ENCODE results near the gene AIMP1. TPM values are rescaled to one million over a fixed set of nuclear protein-coding genes. Genes with fewer than 3 reads are reported as not detected.

AIMP1 gene
- 29.6 and 30.1 TPM in 2 replicates for total RNA-seq (2014; rRNA removed; shearing (Covaris generic))
- 30.6 and 30.9 TPM in 2 replicates for polyA plus RNA-seq (2015; cell fraction: cytosol; rRNA removed)
- 34.4 and 41.1 TPM in 2 replicates for polyA plus RNA-seq (2015; cell fraction: nucleus; rRNA removed)

DNA sequence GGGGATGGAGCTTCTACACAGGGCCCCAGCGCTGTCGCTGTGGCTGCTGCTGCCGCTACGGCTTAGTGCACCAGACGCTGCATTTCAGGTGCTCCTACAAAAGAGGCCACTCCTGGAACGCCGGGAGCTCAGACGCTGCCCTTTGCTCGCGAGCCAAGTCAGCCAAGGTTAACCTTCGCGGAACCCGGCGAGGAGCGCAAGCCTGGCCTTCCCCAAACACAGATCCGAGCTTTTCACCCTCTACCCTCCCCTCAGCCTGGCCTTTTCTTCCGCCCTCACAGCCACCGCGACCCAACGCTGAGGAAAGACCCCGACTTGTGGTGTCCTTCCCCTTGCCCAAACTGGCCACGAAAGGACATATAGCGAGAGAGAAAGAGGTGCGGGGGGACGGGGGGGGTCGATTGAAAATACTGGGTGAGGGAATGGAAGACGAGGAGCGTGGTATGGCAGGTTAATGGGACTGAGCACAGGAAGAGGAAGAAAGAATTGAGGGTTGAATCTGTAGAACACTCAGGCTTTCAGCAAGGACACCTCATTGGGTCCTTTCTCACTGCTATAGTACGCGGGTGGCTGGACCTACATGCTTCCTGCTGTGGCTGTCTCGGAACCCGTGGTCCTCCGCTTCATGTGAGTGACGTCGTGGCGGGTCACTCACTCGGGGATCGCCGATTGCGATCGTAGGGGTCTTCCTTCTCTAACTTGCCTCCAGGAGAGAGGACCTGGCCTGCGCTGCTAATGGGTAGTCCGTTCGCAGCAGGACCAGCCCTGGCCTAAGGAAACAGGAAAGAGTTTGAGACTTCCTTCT is at the start of gene AIMP1, which contains the start of gene TBCK:
AIMP1 (plus strand) TSS at position 583 of the 805 bp plus-strand sequence. CDS start 8,460 bp downstream, outside the sequence.
TBCK (minus strand) TSS at position 242 of the 805 bp plus-strand sequence. CDS start 7,249 bp downstream, outside the sequence.
- DNase-seq (ENCODE audit: low read depth) = peak; percentile 84

DNA sequence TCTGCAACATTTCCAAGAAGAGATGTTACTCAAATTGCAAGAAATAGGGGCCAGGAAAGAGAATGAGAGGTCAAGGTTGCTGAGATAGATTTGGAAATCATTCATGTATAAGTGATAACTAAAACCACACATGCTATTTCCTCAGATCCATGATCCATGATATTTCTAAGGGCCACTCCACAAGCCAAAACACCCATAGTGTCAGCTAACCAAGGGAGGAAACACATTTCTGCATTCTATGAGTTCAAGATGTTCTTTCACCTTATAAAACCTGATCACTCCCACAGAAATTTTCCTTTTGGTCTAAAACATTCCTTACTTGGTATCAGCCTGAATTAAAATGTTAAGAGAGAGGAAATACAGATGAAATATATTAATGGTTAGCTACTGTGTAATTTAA is 47.6 kb upstream of the AIMP1 start:
- no peak for DNase-seq (ENCODE audit: low read depth)

DNA sequence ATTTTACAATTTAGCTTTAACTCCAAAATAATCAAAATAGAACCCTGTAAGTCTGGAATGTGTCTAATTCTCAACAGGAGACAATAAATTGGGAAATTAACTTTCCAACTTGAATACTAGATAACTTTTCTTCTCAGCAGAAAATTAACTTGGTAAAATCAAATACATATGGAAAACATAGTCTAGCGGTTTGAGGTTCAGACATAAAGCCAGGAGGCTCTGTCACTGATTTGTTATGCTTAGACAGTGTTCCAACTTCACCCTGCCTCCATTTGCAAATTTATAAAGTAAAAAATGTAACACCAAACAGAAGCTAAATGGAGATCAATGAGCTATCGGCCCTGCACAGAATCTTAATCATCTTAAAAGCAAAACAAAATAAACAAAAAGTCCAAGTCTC is 46.6 kb upstream of the AIMP1 start:
- DNase-seq (ENCODE audit: low read depth) = no peak

DNA sequence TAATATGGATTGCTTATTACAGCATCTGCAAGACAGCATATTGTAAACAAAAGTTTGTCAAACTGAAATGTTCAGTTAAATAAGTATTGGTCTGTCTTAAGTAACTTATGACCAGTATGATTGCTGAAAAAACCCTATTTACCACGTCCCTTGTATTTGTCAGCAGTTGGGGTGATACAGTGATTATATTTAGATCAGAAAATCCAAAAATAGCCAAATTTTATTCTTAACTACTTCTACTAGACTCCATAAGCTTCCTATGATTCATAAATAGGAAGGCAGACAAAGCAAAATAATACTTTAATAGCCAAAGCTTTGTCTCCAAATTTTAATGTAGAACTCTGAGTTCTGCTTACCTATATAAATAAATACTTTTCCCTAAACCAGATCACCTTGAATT is 45.6 kb upstream of the AIMP1 start:
- no peak for DNase-seq (ENCODE audit: low read depth)

DNA sequence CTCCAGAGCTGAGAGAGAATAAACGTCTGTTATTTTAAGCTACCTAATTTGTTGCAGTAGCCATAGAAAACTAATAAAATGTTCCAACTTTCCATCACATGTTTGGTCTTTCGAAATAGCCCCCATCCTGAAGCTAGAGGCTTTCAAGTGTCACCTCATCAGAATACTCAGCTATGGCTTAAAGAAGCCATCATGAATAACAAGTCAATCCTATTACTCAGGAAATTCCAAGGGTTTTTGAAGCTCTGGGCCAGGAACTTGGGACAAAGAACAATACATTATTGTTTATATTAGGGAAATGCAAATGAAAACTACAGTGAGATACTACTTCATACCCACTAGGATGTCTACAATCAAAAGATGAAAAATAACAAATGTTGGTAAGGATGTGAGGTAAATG is 42.5 kb upstream of the AIMP1 start:
- peak; percentile 70 for DNase-seq (ENCODE audit: low read depth)

DNA sequence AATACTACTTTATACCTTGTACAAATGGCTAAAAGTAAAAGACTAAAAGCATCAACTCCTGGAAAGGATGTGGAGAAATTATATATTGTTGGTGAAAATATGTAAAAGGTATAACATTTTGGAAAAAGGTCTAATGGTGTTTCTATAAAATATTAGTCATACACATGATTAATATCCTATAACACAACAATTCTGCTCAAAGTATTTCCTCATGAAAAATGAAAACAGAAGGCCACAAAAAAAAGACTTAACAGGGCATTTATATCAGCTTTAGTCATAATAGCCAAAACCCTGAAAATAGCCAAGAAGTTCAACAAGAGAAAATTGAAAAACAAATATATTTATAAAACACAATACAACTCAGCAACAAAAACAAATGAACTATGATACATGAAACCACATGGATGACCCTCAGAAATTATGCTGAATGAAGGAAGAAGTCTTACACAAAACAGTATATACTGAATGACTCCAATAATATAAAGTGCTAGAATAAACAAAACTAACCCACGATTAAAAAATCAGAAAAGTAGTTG is 39.1 kb upstream of the AIMP1 start:
- DNase-seq (ENCODE audit: low read depth) = no peak

DNA sequence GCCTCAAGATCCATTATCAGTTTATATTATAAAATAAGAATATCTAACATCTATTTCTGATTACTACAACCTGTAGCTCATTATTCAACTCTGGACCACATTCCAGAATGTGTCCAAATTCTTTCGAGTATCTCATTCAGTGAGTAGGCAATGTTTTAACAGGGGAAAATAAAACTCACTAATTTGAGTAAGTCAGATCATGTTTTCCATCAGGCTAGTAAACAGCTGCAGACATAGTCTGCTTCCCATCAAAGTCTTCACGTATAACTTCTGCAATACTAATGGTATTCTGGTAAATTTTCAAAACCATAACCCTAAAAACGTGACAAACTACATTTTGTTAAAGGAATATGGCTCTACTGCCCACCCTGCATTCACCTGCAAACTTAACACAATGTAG is 32.1 kb upstream of the AIMP1 start:
- DNase-seq (ENCODE audit: low read depth) = no peak

DNA sequence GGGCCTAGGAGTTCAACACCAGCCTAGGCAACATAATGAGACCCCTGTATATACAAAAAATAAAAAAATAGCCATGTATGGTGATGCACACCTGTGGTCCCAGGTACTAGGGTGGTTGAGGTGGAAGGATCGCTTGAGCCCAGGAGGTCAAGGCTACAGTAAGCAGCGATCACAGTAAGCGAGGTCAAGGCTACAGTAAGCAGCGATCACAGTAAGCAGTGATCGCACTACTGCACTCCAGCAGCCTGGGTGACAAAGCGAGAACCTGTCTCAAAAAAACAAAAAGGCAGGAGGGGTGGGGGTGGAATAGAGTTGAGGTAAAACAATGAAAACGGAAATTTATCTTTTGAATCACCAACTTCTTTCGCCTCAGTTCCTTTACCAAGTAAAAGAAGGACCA is 29.7 kb upstream of the AIMP1 start:
- DNase-seq (ENCODE audit: low read depth) = no peak

DNA sequence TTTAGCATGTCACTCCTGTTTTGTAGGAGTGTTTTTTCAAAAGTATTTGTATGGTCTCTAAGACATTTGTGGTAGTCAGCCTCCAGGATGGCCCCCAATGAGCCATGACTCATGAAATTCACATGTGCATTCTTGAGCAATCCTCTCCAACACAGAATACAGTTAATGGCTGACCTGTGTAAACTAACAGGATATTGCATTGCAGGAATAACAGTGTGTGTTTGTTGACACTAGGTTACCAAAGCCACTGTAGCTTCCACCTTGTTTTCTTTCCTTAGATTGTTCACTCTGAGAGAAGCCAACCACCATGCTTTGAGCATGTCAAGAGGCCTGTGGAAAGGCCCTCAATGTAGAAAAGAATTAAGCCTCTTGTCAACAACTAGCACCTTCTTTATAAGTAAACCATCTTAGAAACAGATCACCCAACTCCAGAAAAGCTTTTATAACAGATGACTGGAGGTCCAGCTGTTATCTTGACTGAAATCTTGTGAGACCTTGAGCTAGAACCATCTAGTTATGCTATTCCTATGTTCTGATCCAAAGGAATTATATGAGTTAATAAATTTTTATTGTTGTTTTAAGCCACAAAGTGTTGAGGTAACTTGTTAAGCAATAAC is 28.9 kb upstream of the AIMP1 start:
- peak; percentile 87 for DNase-seq (ENCODE audit: low read depth)

DNA sequence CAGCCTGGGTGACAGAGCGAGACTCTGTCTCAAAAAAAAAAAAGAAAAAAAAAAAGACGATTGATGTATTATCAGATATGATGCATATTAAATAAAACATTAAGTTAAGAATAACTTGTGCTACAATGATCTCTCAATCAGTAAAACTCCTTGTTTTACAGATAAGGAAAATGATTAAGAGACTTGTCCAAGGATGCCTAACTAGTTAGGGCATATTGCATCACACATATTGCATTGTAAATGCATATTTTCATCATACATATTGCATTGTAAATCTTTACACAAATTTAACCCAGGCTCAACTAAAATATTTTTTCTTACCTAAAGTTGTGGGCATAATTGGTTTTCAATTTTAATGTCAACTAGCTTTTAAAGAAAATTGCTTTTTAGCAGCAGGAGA is 26.6 kb upstream of the AIMP1 start:
- DNase-seq (ENCODE audit: low read depth) = no peak

DNA sequence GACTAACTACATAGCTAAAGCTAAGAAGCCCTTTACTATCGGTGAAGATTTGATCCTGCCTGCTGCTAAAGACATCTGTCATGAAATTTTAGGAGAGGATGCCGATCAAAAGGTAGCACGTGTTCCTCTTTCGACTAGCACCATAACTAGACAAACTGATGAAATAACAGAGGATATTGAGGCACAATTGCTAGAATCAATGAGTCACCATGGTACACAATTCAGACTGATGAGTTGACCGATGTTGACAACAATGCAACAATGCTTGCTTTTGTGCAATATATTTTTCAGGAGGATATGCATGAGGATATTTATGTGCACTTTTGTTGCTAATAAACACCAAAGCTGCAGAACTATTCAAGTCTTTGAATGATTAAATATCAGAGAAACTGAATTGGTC is 24.7 kb upstream of the AIMP1 start:
- no peak for DNase-seq (ENCODE audit: low read depth)

DNA sequence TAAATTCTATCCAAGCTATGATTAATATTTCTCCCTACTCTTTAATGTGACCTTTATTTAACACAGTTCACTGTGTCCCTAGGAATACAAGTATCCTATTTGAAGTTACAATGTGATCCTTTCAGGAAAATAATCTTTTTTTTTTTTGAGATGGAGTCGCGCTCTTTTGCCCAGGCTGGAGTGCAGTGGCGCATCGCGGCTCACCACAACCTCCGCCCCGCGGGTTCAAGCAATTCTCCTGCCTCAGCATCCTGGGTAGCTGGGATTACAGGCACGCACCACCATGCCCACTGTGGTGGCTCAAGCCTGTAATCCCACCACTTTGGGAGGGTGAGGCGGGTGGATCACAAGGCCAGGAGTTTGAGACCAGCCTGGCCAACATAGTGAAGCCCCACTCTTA is 22.3 kb upstream of the AIMP1 start:
- no peak for DNase-seq (ENCODE audit: low read depth)

DNA sequence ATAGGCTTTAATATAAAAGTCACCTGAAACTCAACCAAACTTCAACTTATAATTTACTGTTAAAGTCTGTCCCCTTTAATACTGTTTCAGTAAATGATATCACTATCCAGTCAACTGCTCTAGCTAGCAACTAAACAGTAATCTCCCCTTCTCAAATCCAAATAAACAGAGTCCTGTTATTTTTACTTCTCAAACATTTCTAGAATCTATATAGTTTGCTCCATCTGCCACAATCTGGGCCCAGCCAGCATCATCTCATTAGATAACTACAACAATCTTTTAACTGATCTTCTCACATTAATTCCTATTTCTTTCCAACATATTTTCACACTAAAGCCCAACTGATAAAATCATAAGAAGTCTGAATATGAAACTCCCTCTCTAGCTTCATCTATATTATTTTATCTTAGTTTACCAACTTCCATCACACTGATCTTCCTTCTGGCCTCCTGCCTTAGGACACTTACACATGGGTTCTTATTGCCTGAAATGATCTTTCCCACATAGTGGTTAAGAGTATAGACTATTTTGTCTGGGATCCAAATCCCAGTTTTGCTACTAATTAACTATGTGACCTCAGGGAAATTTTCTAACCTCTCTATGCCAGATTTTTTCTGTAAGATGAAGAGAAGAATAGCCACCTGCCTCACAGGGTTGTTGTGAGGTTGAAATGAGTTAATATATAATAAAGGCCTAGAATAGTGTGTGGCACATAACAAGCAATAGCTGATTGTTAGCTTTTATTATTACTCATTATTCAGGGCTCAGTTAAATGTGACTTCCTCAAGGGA is 18.9 kb upstream of the AIMP1 start:
- DNase-seq (ENCODE audit: low read depth) = no peak

DNA sequence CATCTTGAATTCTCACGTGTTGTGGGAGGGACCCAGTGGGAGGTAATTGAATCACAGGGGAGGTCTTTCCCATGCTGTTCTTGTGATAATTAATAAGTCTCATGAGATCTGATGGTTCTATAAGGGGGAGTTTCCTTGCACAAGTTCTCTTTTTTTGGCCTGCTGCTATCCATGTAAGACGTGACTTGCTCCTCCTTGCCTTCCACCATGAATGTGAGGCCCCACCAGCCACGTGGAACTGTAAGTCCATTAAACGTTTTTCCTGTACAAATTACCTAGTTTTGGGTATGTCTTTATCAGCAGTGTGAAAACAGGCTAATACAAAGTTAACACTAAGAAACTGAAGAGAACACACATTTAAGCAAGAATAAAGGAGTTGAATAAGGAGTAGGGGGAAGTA is 16.4 kb upstream of the AIMP1 start:
- DNase-seq (ENCODE audit: low read depth) = no peak

DNA sequence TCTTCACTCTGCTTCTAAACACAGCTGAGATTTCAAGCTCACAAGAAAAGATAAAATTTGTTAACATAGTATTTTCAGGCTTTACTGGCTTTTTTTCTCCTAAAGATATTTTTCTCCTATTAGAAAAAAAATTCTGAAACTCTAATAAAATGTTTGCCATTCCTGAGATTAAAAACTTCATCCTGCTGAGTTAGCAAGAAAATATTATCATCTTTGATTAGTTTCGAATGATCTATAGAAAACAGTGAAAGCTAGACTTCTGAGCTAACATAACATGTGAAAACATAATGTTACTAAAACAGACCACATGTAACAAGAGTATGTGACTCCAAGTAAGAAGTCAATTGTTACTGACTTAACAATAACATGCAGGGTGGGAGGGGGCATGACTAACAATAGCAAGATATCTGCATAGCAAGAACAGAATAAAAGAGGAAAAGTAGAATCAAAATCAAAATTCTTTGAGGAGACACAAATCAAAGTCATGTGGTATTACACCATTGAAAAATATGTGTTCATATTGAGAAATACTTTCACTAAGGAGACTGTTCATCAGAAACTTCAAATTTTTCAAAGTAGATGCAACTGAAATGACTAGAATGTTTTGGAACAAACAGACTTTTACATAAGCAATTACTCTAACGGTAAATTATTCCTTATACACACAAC is 14.8 kb upstream of the AIMP1 start:
- DNase-seq (ENCODE audit: low read depth) = no peak

DNA sequence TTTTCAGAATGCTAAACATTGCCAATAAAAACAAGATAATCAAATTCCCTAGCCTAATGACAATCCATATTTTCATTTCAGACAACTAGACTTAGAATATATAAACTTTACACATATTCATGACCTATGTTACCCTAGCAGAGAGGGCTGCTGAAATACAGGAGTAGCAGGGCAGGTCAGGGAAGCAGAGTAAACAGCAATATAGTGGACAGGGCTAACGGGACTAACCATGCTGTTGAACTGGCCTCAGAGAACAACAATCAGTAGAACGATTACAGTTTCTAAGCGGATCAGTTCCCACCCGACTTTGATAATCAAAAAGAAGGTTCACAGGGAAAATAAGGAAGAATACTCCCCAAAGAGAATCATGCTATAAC is 14.3 kb upstream of the AIMP1 start:
- no peak for DNase-seq (ENCODE audit: low read depth)

DNA sequence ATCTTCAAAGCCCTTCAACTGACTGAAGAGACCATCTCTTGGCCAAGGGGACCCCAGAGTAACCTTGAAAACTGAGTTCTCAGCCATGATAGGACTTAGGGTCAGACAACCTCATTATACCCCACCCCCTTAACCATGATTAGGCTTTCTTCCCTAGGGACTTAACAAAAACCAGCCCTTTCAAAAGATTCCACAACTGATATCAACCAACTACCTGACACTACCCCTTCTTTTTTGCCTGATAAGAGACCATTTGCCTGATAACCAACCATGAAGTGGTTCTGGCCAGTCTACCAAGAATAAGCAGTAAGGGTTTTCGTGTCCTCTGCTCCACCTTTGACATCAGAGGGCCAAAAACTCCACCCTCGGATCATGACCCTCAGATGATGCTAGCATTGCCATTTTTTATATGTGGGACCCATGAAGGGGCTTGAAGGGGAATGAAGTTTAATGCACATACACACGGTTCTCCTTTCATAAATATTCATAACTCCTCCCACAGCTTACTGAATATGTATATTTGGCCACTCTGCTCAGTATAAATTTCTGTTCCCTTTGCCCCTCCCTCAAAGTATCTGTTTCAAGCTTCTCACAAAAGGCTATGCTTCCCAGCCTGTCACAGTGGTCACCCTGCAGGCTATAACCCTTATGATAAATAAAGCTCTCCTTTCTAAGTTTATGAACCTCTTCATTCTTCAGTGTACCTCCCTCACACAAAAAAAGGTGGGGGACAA is 12.6 kb upstream of the AIMP1 start:
- DNase-seq (ENCODE audit: low read depth) = no peak

DNA sequence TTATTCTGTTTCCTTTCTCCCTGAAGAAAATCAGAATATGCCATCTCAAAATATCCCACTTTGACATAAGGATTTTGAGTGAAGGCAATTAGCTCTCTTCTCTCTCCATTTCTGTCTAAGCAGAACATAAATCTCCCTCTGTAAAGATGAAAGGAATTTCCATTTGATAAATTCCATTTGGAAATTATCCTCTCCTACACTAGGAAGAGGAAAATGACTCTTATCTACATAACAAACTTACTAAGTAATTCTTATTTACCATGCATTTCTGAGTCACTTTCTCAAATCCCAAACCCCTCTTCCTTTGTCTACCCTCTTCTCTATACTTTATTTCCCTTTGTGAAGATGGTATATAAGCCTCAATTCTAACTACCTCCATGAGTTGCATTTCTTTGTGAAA is 11.7 kb upstream of the AIMP1 start:
- DNase-seq (ENCODE audit: low read depth) = no peak

DNA sequence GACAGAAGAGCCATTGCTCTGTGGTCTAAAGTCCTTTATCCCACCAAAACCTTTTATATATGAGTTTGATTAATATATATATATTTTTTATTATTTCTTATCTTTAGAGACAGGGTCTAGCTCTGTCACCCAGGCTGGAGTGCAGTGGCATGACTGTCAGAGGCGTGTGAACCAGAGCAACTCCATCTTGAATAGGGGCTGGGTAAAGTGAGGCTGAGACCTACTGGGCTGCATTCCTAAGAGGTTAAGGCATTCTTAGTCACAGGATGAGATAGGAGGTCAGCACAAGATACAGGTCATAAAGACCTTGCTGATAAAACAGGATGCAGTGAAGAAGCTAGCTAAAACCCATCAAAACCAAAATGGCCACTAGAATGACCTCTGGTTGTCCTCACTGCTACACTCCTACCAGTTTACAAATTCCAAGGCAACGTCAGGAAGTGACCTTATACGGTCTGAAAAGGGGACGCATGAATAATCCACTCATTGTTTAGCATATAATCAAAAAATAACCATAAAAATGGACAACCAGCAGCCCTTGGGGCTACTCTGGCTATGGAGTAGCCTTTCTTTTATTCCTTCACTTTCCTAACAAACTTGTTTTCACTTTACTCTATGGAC is 10.8 kb upstream of the AIMP1 start:
- DNase-seq (ENCODE audit: low read depth) = no peak

DNA sequence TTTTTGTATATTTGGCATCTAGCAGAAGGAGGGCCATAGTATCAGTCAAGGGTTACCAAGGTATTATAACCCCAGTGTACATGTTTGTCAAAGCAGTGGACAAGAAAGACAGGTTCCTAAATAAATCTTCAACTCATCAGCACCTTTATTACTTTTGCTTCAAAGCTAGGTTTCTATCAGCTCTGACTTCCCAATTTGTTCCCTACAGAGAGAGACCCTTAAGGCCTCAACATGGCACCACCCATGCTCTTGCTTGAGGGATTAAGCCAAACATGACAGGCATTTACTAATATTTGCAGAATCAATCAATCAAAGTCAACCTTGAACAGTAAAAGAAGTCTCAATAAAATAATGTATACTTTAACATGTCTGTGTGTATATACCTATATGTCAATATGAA is 9.8 kb upstream of the AIMP1 start:
- no peak for DNase-seq (ENCODE audit: low read depth)

Data from HT1080 (cell line).